ENCODE results near the gene EIF3I. TPM values are rescaled to one million over a fixed set of nuclear protein-coding genes. Genes with fewer than 3 reads are reported as not detected.

The EIF3I gene
- total RNA-seq, 3 donors from 2014 or later (not counting 1 experiment from before 2014, with no cell fraction given) = 107 to 126 (median 110) TPM

DNA sequence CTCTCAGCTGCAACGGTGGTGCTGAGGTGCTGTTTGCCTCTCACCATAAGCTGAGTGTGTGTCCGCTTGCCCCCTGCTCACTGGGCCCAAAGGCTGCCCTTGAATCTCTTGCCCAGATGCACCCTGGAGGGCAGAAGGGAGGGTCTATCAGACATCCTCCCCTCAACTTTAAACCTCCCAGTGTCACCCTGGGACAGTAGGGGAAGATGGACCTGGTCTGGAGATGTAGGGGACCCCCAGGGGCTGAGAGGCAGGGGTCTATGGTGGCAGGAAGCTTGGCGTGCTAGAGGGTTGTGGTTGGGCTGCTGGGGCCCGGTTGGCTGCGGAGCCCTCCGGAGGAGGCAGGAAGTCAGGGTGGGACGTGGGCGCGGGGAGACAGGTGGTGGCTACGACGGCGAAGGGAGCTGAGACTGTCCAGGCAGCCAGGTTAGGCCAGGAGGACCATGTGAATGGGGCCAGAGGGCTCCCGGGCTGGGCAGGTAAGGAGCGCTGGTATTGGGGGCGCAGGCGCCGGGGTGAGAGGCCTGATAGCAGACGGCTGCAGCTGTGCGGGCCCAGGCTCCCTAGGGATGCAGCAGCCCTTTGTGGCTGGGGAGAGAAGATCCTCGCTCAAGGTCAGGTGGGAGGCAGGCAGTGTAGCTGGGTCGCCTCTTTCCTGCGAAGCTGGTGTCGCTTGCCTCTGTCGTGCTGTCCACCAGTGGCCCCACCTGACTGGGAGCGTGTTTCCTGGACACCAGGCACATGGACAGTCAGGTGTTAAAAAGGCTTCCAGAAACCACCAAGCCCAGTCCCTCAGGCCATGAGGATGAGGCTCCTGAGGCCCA lies 28.9 kb downstream of the EIF3I start, which contains the start of gene LCK:
Gene LCK (plus strand): TSS at position 373 of the 824 bp plus-strand sequence. CDS start 23,065 bp downstream, outside the sequence.
- 9% methylated on average over 25 of the region's 25 CpGs for WGBS (ENCODE audit: insufficient coverage)
- Mint-ChIP-seq H3K27me3 (ENCODE audit: low read depth in 2 of 2) (no peaks in the 10 kb centered on the region), H3K27ac (peak within 1 kb of the TSS; percentile 93 to 96), H3K36me3 (no peaks in the 10 kb centered on the region), H3K9me3 (no peaks in the 10 kb centered on the region), H3K4me1 (peaks cover 61 to 78% of the 10 kb centered on the region in 2 donors), H3K4me3 (peak within 1 kb of the TSS; percentile 100)
- H3K4me3 ChIP-seq (ENCODE audit: low read length) = peak within 1 kb of the TSS; percentile 68
- H3K27ac ChIP-seq (ENCODE audit: low read length) = peak within 1 kb of the TSS; percentile 86
- no peaks in the 10 kb centered on the region for H3K27me3 ChIP-seq (ENCODE audit: control insufficient read depth, insufficient read depth, low read length)
- no peaks in the 10 kb centered on the region for H3K36me3 ChIP-seq (ENCODE audit: control insufficient read depth, insufficient read depth, low read length)
- no peaks in the 10 kb centered on the region for H3K9me3 ChIP-seq (ENCODE audit: control insufficient read depth, insufficient read depth, low read length)
- TF ChIP-seq, protein P1, sequence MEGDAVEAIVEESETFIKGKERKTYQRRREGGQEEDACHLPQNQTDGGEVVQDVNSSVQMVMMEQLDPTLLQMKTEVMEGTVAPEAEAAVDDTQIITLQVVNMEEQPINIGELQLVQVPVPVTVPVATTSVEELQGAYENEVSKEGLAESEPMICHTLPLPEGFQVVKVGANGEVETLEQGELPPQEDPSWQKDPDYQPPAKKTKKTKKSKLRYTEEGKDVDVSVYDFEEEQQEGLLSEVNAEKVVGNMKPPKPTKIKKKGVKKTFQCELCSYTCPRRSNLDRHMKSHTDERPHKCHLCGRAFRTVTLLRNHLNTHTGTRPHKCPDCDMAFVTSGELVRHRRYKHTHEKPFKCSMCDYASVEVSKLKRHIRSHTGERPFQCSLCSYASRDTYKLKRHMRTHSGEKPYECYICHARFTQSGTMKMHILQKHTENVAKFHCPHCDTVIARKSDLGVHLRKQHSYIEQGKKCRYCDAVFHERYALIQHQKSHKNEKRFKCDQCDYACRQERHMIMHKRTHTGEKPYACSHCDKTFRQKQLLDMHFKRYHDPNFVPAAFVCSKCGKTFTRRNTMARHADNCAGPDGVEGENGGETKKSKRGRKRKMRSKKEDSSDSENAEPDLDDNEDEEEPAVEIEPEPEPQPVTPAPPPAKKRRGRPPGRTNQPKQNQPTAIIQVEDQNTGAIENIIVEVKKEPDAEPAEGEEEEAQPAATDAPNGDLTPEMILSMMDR (IDR thresholded peaks at IDR 0.05) = no peak
- intact Hi-C loops (cut with micrococcal nuclease) = loop anchor here (2.0 to 5.0 kb wide), 3 partner anchors 14 to 40 kb away; no protein-coding TSS in a partner anchor
- ATAC-seq (peak; percentile 13 to 28 (median 24)), DNase-seq (peak; percentile 56 to 80)
- peaks cover 90% of the 10 kb centered on the region for H3K4me1 ChIP-seq (ENCODE audit: control insufficient read depth, insufficient read depth, low read length)

DNA sequence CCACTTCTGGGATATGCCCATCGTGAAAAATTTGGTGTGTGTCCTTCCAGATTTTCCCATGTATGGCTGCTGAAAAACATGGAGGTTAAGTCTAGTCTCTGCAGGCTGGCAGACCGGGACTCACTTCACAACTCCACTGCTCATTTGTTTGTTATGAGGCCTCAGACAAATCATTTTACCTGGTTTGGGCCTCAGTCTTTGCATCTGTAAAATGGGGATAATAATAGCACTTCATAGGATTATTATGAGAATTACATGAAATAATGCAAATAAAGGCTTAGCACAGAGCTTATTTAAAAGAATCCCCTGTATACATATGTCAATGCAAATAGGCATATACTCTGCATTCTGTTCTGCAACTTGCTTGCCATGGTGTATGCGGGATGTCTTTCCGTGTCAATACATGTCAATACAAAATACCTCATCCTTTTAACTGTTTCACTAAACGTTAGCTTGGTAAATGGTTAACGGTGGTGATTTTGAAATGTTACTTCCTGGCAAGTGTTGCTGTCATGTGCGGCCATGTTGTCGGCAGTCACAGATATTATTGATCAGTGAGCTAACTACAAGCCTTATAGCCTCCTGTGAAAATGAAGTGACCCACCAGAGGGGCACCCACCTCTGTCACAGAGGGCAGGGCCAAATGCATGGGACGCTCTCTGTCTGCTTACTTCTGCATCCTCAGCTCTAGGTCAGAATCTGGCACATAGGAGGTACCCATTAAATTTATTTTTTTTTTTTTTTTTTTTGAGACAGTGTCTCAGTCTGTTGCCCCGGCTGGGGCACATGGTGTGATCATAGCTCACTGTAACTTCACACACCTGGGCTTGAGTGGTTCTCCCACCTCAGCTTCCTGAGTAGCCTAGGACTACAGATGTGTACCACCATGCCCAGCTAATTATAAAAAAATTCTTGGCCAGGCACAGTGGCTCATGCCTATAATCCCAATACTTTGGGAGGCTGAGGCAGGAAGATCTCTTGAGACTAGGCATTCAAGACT lies 33.2 kb downstream of the EIF3I start:
- Mint-ChIP-seq H3K4me3 (peak overlapping the region; percentile 85), H3K9me3 (no peaks in the 10 kb centered on the region), H3K27ac (peak overlapping the region; percentile 93 to 96), H3K4me1 (peaks cover 47 to 65% of the 10 kb centered on the region in 2 donors), H3K27me3 (ENCODE audit: low read depth in 2 of 2) (no peaks in the 10 kb centered on the region), H3K36me3 (no peaks in the 10 kb centered on the region)
- DNase-seq = peak in 1 of 2 donors; percentile 58
- Histone ChIP-seq H3K36me3 (ENCODE audit: control insufficient read depth, insufficient read depth, low read length) (peaks cover 5% of the 10 kb centered on the region), H3K27me3 (ENCODE audit: control insufficient read depth, insufficient read depth, low read length) (no peaks in the 10 kb centered on the region), H3K4me1 (ENCODE audit: control insufficient read depth, insufficient read depth, low read length) (peaks cover 98% of the 10 kb centered on the region), H3K4me3 (ENCODE audit: low read length) (no peak overlapping the region), H3K27ac (ENCODE audit: low read length) (peak overlapping the region; percentile 86), H3K9me3 (ENCODE audit: control insufficient read depth, insufficient read depth, low read length) (no peaks in the 10 kb centered on the region)
- TF ChIP-seq, protein P1 (IDR thresholded peaks at IDR 0.05) = no peak
- intact Hi-C loops (cut with micrococcal nuclease) = no loop called here
- ATAC-seq = peak in 1 of 3 donors; percentile 7
- 61% methylated on average over 6 of the region's 10 CpGs for WGBS (ENCODE audit: insufficient coverage)

DNA sequence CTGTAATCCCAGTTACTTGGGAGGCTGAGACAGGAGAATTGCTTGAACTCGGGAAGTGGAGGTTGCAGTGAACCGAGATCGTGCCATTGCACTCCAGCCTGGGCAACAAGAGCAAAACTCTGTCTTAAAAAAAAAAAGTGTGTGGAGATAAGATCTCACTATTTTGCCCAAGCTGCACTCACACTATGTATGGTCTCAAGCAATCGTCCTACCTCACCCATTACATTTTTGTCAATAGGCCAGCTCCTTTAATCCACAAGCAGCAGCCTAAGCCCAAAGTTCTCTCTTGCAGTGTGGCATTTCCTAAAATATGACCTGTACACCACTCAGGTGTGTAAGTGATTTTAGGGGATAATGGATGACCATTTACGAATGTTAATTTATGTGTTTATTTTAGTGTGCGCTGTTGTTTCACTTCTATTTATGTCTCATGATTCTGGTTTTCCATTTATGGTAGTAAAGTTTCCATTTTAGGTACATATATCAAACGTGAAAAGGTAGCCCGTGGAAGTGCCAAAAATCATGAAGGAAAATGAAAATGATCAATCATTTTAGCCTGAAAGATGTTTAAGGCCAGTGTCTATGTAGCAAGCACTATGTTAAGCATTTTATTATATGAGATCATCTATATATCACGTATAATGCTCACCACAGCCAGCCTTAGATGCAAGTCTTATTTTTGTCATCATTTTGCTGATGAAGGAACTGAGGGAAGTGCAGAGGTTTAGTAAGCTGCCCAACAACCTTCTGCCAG lies 34.4 kb downstream of the EIF3I start:
- DNase-seq (peak in 1 of 2 donors; percentile 56), ATAC-seq (peak; percentile 7 to 12 (median 8))
- peak overlapping the region; percentile 93 to 96 for H3K27ac Mint-ChIP-seq
- TF ChIP-seq, protein P1 (IDR thresholded peaks at IDR 0.05) = no peak
- H3K36me3 ChIP-seq (ENCODE audit: control insufficient read depth, insufficient read depth, low read length) = peaks cover 5% of the 10 kb centered on the region
- peak overlapping the region; percentile 8 for H3K4me3 ChIP-seq (ENCODE audit: low read length)
- H3K4me1 ChIP-seq (ENCODE audit: control insufficient read depth, insufficient read depth, low read length) = peaks cover 92% of the 10 kb centered on the region
- peaks cover 39 to 57% of the 10 kb centered on the region in 2 donors for H3K4me1 Mint-ChIP-seq
- 25% methylated on average over 8 of the region's 9 CpGs for WGBS (ENCODE audit: insufficient coverage)
- H3K4me3 Mint-ChIP-seq = peak overlapping the region; percentile 87
- H3K9me3 ChIP-seq (ENCODE audit: control insufficient read depth, insufficient read depth, low read length) = no peaks in the 10 kb centered on the region
- H3K36me3 Mint-ChIP-seq = no peaks in the 10 kb centered on the region
- no peaks in the 10 kb centered on the region for H3K9me3 Mint-ChIP-seq
- intact Hi-C loops (cut with micrococcal nuclease) = no loop called here
- no peaks in the 10 kb centered on the region for H3K27me3 ChIP-seq (ENCODE audit: control insufficient read depth, insufficient read depth, low read length)
- H3K27me3 Mint-ChIP-seq (ENCODE audit: low read depth in 2 of 2) = no peaks in the 10 kb centered on the region
- peak overlapping the region; percentile 86 for H3K27ac ChIP-seq (ENCODE audit: low read length)

Data from natural killer cell (primary cell).